AG04449 (cell line): ENCODE results near the gene MFAP5.
"Not testable (repeated sequence)": the region's sequence is repeated elsewhere in the genome, so short reads cannot be mapped to it uniquely, and the experiment has no call there.

Source experiments
- CTCF ChIA-PET: fragments of 350-600 bp; formaldehyde crosslinking; extraction: SDS; loops from one replicate; lab custom pipeline; 2021; ENCODE audit warnings: antibody characterized with exemption; lab: Yijun Ruan, JAX
- POLR2A ChIA-PET: fragments of 400-600, 350-600 bp; formaldehyde crosslinking; extraction: SDS; loops from one replicate; lab custom pipeline; 2020; ENCODE audit warnings: antibody characterized with exemption, inconsistent platforms; lab: Yijun Ruan, JAX
- DNase-seq: peaks from one replicate; pipeline ENCODE4 v3.0.0-alpha.2; 2010; ENCODE audit warnings: low read depth, low spot score
- H3K4me3 ChIP-seq: 2 replicates; pipeline ENCODE4 v1.5.1; 2011; ENCODE audit warnings: low read depth, mild to moderate bottlenecking, control low read depth, low read length
- CTCF ChIP-seq: IDR thresholded peaks from one replicate; pipeline ENCODE4 v1.5.1; 2011; ENCODE audit warnings: mild to moderate bottlenecking, moderate library complexity, low read length, control low read depth, inconsistent platforms; ENCODE audit not compliant: insufficient read depth; ENCODE audit errors: missing control alignments

MFAP5 gene

GRCh38 chr12:8639936-8640335 lies 22.7 kb downstream of the MFAP5 start:
- CTCF ChIA-PET: no interaction called here
- TF ChIP-seq CTCF: no peak
- DNase-seq: no peak
- no peak overlapping the region for H3K4me3 ChIP-seq
- POLR2A ChIA-PET: no interaction called here

GRCh38 chr12:8638951-8639350 lies 23.7 kb downstream of the MFAP5 start:
- POLR2A ChIA-PET: no interaction called here
- TF ChIP-seq CTCF: no peak
- DNase-seq: no peak
- H3K4me3 ChIP-seq: no peak overlapping the region
- CTCF ChIA-PET: no interaction called here

GRCh38 chr12:8637666-8638065 lies 25.0 kb downstream of the MFAP5 start:
- POLR2A ChIA-PET: no interaction called here

GRCh38 chr12:8637244-8637643 lies 25.4 kb downstream of the MFAP5 start:
- TF ChIP-seq CTCF: no peak
- POLR2A ChIA-PET: no interaction called here
- DNase-seq: no peak
- CTCF ChIA-PET: no interaction called here
- no peak overlapping the region for H3K4me3 ChIP-seq

More at GRCh38 chr12:8637666-8638065, 25.0 kb downstream of the MFAP5 start:
- no peak for TF ChIP-seq CTCF
- CTCF ChIA-PET: no interaction called here
- no peak for DNase-seq
- H3K4me3 ChIP-seq: no peak overlapping the region

- no peak for TF ChIP-seq CTCF
- ChIA-PET POLR2A (no interaction called here), CTCF (no interaction called here)
- DNase-seq: no peak
- H3K4me3 ChIP-seq: no peak overlapping the region
Observed at GRCh38 chr12:8636581-8636980, 26.0 kb downstream of the MFAP5 start.

GRCh38 chr12:8636007-8636346 lies 26.6 kb downstream of the MFAP5 start:
- DNase-seq, POLR2A ChIA-PET, H3K4me3 ChIP-seq, CTCF ChIA-PET: not testable (repeated sequence)

GRCh38 chr12:8635342-8636006 lies 27.2 kb downstream of the MFAP5 start:
- DNase-seq, POLR2A ChIA-PET, CTCF ChIA-PET, H3K4me3 ChIP-seq: not testable (repeated sequence)
